WI38 (cell line): Measurements from ENCODE around the gene ZSWIM2.
"Not testable (repeated sequence)": the region's sequence is repeated elsewhere in the genome, so short reads cannot be mapped to it uniquely, and the experiment has no call there.

Experiments used
- H3K4me3 ChIP-seq: 2 replicates; pipeline ENCODE4 v1.5.1; 2011; ENCODE audit warnings: low read depth, mild to moderate bottlenecking, control low read depth, low read length
- TF ChIP-seq, protein P1 (sequence below): IDR thresholded peaks from 2 replicates; pipeline ENCODE4 v1.5.1; 2012; ENCODE audit warnings: low read depth, mild to moderate bottlenecking, control low read depth, low read length

ZSWIM2 gene

DNA sequence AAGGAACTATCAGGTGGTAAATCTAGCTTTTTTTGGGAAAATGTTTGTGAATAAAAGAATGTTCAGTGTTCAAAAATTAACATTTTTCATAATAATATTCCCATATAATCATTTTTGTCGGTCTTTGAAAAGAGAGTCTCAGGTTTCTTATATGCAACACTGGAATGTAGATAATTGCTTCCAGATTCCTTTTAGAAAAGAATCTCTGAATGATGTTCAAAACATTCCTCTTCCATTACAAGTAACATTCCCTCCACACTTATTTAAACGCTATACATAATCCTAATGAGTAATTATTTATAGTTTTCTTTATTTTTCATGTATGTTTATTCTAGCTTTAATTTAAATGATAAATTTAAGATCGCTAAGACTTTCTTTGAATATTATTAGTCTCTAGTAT is 7.0 kb downstream of the ZSWIM2 start:
- TF ChIP-seq, protein P1, sequence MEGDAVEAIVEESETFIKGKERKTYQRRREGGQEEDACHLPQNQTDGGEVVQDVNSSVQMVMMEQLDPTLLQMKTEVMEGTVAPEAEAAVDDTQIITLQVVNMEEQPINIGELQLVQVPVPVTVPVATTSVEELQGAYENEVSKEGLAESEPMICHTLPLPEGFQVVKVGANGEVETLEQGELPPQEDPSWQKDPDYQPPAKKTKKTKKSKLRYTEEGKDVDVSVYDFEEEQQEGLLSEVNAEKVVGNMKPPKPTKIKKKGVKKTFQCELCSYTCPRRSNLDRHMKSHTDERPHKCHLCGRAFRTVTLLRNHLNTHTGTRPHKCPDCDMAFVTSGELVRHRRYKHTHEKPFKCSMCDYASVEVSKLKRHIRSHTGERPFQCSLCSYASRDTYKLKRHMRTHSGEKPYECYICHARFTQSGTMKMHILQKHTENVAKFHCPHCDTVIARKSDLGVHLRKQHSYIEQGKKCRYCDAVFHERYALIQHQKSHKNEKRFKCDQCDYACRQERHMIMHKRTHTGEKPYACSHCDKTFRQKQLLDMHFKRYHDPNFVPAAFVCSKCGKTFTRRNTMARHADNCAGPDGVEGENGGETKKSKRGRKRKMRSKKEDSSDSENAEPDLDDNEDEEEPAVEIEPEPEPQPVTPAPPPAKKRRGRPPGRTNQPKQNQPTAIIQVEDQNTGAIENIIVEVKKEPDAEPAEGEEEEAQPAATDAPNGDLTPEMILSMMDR: no peak
- no peak overlapping the region for H3K4me3 ChIP-seq

DNA sequence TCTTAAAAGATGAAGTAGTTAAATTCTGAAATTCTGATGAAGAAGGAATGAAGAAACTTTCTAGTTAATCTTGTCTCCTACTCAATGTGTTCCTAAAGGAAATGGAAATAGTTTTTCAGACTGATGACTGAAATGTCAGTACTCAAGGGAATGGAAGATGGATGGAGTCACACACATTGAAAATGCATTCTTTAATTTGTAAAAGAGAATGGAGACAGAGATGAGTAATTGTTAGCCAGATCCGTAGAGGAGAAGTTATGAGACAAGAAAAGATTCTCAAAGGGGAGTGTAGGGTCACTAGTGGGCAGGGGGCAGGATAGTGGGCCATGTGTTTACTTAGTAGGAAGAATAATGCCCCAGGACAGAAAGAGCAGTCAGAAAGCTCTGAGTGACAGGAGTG is 13.3 kb downstream of the ZSWIM2 start:
- no peak overlapping the region for H3K4me3 ChIP-seq
- TF ChIP-seq, protein P1: no peak

DNA sequence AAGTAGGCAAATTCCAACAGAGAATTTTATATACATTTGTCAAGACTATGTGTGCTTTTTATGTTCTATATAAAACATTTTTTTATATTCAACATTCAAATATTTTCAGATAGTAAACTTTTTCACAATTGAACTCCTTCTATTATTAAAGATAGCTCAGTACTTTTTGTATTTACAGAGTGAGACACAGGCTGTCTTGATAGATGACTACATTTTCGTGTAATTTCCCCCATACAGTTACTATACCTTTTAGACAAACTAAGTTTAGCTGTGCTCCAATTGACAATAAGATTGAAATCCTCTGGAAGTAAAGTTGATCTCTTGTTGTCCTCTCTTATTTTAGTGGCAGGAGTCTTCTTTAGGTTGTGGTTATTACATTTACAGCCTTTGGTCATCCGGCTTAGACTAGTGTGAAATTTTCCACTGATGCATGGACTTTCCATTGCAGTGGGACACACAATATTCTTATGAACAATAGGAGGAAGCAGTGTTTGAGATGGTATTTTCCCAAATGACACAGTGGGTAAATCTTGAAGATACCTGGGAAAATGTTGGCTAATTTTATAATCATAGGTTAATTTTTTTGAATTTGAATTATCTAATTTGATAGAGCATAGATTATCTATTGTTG is 21.0 kb downstream of the ZSWIM2 start:
- H3K4me3 ChIP-seq: no peak overlapping the region
- TF ChIP-seq, protein P1: no peak

GRCh38 chr2:186827411-186827810 is 21.6 kb downstream of the ZSWIM2 start:
- H3K4me3 ChIP-seq: no peak overlapping the region
- TF ChIP-seq, protein P1: no peak

DNA sequence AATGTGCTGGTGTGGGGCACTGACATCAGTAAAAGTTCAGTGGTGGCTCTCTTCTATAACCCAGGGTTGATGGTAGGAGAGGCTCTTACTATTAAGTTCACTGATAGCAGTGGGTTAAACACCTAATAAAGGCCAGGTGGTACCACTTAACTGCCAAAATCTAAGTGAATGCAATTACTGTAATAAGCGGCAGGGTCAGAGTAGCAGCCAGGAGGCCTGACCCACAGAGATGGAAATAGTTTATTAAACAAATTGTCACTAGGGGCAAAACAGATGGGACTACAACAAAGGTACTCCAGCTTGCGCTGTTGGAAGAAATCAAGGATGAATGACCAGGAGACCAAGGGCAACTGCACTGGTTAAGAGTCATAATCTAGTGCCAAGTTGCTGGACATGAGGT is 26.6 kb downstream of the ZSWIM2 start:
- no peak overlapping the region for H3K4me3 ChIP-seq
- TF ChIP-seq, protein P1: no peak

- TF ChIP-seq, protein P1: no peak
- peak overlapping the region; percentile 49 for H3K4me3 ChIP-seq
Measured at GRCh38 chr2:186820303-186820702, 28.7 kb downstream of the ZSWIM2 start.

DNA sequence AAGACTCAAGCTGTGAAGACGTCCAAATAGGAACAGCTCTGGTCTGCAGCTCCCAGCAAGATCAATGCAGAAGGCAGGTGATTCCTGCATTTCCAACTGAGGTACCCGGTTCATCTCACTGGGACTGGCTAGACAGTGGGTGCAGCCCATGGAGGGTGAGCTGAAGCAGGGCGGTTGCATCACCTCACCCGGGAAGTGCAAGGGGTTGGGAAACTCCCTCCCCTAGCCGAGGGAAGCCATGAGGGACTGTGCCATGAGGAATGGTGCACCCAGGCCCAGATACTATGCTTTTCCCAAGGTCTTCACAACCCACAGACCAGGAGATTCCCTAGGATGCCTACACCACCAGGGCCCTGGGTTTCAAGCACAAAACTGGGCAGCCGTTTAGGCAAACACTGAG is 37.2 kb downstream of the ZSWIM2 start:
- not testable (repeated sequence) for H3K4me3 ChIP-seq

- TF ChIP-seq, protein P1: no peak
- no peak overlapping the region for H3K4me3 ChIP-seq
Measured at GRCh38 chr2:186806591-186806990, 42.4 kb downstream of the ZSWIM2 start.

GRCh38 chr2:186798604-186799003 is 50.4 kb downstream of the ZSWIM2 start:
- H3K4me3 ChIP-seq: not testable (repeated sequence)
